ENCODE data around the gene TNNT2.

The TNNT2 gene

GRCh38 chr1:201391225-201391624 is 13.7 kb upstream of the TNNT2 start:
- ChIA-PET CTCF (no interaction called here), POLR2A (no interaction called here)
- no peak for DNase-seq (ENCODE audit: extremely low spot score)
- no peak for TF ChIP-seq HDGF (IDR thresholded peaks at IDR 0.05; ENCODE audit: borderline replicate concordance)
- TF ChIP-seq NFRKB (IDR thresholded peaks at IDR 0.05): no peak
- TF ChIP-seq SUZ12 (IDR thresholded peaks at IDR 0.05): no peak
- no peak for TF ChIP-seq BHLHE40 (IDR thresholded peaks at IDR 0.05; ENCODE audit: borderline replicate concordance)
- no peak for TF ChIP-seq L3MBTL2 (conservative IDR thresholded peaks at IDR 0.05)

GRCh38 chr1:201389051-201389450 is 11.6 kb upstream of the TNNT2 start:
- no peak for DNase-seq (ENCODE audit: extremely low spot score)
- ChIA-PET POLR2A (no interaction called here), CTCF (interaction anchor here (1.0 to 1.2 kb wide), 2 partner anchors 13 to 20 kb away, joined by 3 to 5 read pairs; no protein-coding TSS in a partner anchor)
- TF ChIP-seq TARDBP (IDR thresholded peaks at IDR 0.05) (no peak), PKNOX1 (IDR thresholded peaks at IDR 0.05) (no peak), SUZ12 (IDR thresholded peaks at IDR 0.05) (no peak), FOXA1 (IDR thresholded peaks at IDR 0.05) (no peak), NFRKB (IDR thresholded peaks at IDR 0.05) (no peak), ZNF384 (IDR thresholded peaks at IDR 0.05) (no peak), BHLHE40 (IDR thresholded peaks at IDR 0.05; ENCODE audit: borderline replicate concordance) (no peak), LEF1 (IDR thresholded peaks at IDR 0.05; ENCODE audit: borderline replicate concordance) (no peak), CTBP1 (IDR thresholded peaks at IDR 0.05; ENCODE audit: borderline replicate concordance) (no peak), SP1 (IDR thresholded peaks at IDR 0.05) (no peak), L3MBTL2 (conservative IDR thresholded peaks at IDR 0.05) (no peak), FOXK2 (IDR thresholded peaks at IDR 0.05) (no peak), FOXM1 (IDR thresholded peaks at IDR 0.05; ENCODE audit: borderline replicate concordance) (no peak), HDGF (IDR thresholded peaks at IDR 0.05; ENCODE audit: borderline replicate concordance) (no peak), ELF4 (IDR thresholded peaks at IDR 0.05) (no peak), ARNT (IDR thresholded peaks at IDR 0.05) (no peak)

- POLR2A ChIA-PET: no interaction called here
- no peak for TF ChIP-seq NFRKB (IDR thresholded peaks at IDR 0.05)
- no peak for TF ChIP-seq PKNOX1 (IDR thresholded peaks at IDR 0.05)
- no peak for TF ChIP-seq CTBP1 (IDR thresholded peaks at IDR 0.05; ENCODE audit: borderline replicate concordance)
- TF ChIP-seq HDGF (IDR thresholded peaks at IDR 0.05; ENCODE audit: borderline replicate concordance): no peak
- TF ChIP-seq TARDBP (IDR thresholded peaks at IDR 0.05): no peak
- no peak for TF ChIP-seq LEF1 (IDR thresholded peaks at IDR 0.05; ENCODE audit: borderline replicate concordance)
- TF ChIP-seq FOXA1 (IDR thresholded peaks at IDR 0.05): no peak
- no peak for TF ChIP-seq SP1 (IDR thresholded peaks at IDR 0.05)
- TF ChIP-seq FOXM1 (IDR thresholded peaks at IDR 0.05; ENCODE audit: borderline replicate concordance): no peak
- no peak for TF ChIP-seq BHLHE40 (IDR thresholded peaks at IDR 0.05; ENCODE audit: borderline replicate concordance)
- no peak for TF ChIP-seq ZNF384 (IDR thresholded peaks at IDR 0.05)
- no peak for DNase-seq (ENCODE audit: extremely low spot score)
- CTCF ChIA-PET: interaction anchor here (0.6 to 1.7 kb wide), 9 partner anchors 9 to 829 kb away, joined by 3 to 6 read pairs (median 3); partner anchors contain the start of gene TNNT2
These were observed 8.7 kb upstream of the TNNT2 start for GRCh38 chr1:201386208-201386607.

- ChIA-PET POLR2A (no interaction called here), CTCF (interaction anchor here (0.6 to 1.7 kb wide), 7 partner anchors 9 to 127 kb away, joined by 3 to 6 read pairs (median 3); no protein-coding TSS in a partner anchor)
- TF ChIP-seq L3MBTL2 (conservative IDR thresholded peaks at IDR 0.05) (no peak), FOXK2 (IDR thresholded peaks at IDR 0.05) (no peak), SP1 (IDR thresholded peaks at IDR 0.05) (no peak), ZNF384 (IDR thresholded peaks at IDR 0.05) (no peak), FOXA1 (IDR thresholded peaks at IDR 0.05) (no peak), TARDBP (IDR thresholded peaks at IDR 0.05) (no peak), LEF1 (IDR thresholded peaks at IDR 0.05; ENCODE audit: borderline replicate concordance) (no peak), ELF4 (IDR thresholded peaks at IDR 0.05) (no peak), PKNOX1 (IDR thresholded peaks at IDR 0.05) (no peak), CTBP1 (IDR thresholded peaks at IDR 0.05; ENCODE audit: borderline replicate concordance) (no peak), NFRKB (IDR thresholded peaks at IDR 0.05) (no peak), HDGF (IDR thresholded peaks at IDR 0.05; ENCODE audit: borderline replicate concordance) (no peak), SUZ12 (IDR thresholded peaks at IDR 0.05) (no peak), ARNT (IDR thresholded peaks at IDR 0.05) (no peak), BHLHE40 (IDR thresholded peaks at IDR 0.05; ENCODE audit: borderline replicate concordance) (no peak), FOXM1 (IDR thresholded peaks at IDR 0.05; ENCODE audit: borderline replicate concordance) (no peak)
- DNase-seq (ENCODE audit: extremely low spot score): peak; percentile 84
These were observed 7.9 kb upstream of the TNNT2 start for GRCh38 chr1:201385299-201385891.

GRCh38 chr1:201384406-201384782 is 6.9 kb upstream of the TNNT2 start:
- no peak for TF ChIP-seq L3MBTL2 (conservative IDR thresholded peaks at IDR 0.05)
- TF ChIP-seq ARNT (IDR thresholded peaks at IDR 0.05): no peak
- TF ChIP-seq HDGF (IDR thresholded peaks at IDR 0.05; ENCODE audit: borderline replicate concordance): no peak
- TF ChIP-seq TARDBP (IDR thresholded peaks at IDR 0.05): no peak
- TF ChIP-seq FOXM1 (IDR thresholded peaks at IDR 0.05; ENCODE audit: borderline replicate concordance): no peak
- no peak for TF ChIP-seq NFRKB (IDR thresholded peaks at IDR 0.05)
- ChIA-PET CTCF (interaction anchor here (1.1 kb wide), 1 partner anchor 25 kb away, joined by 3 read pairs; no protein-coding TSS in a partner anchor), POLR2A (no interaction called here)

More at GRCh38 chr1:201384406-201384782, 6.9 kb upstream of the TNNT2 start:
- no peak for DNase-seq (ENCODE audit: extremely low spot score)

All from HEK293T (cell line).